IMR-90 (cell line): Measurements from ENCODE around the gene PKHD1. TPM values are rescaled to one million over a fixed set of nuclear protein-coding genes. Genes with fewer than 3 reads are reported as not detected.

Experiments used
- ATAC-seq: fragments of 200-7000 bp; cut with Tn5 transposase; 2 replicates; pipeline ENCODE4 v1.9.1; 2020; ENCODE audit warnings: low read depth, mild to moderate bottlenecking, moderate library complexity
- BruUV-seq: library from RNA; stranded (reverse); fragments of 400-500 nt; replicated peaks from 2 replicates; lab custom pipeline; 2021; lab: Mats Ljungman, UMichigan
- CTCF ChIA-PET: fragments of 300-600 bp; formaldehyde crosslinking; extraction: SDS; loops from one replicate; lab custom pipeline; 2021; ENCODE audit warnings: antibody characterized with exemption; lab: Yijun Ruan, JAX
- POLR2A ChIA-PET: fragments of 300-600 bp; sonication (Branson Sonifier 250); formaldehyde crosslinking; loops from one replicate; lab custom pipeline; 2022; ENCODE audit warnings: antibody characterized with exemption; ENCODE audit not compliant: unreplicated experiment; lab: Charles Lee
- DNase-seq: peaks from one replicate; pipeline ENCODE4 v3.0.0; 2013
- H2AFZ ChIP-seq: replicated peaks from 2 replicates; pipeline ENCODE3; 2013; ENCODE audit warnings: low read length, mild to moderate bottlenecking; ENCODE audit not compliant: poor library complexity
- H2AK5ac ChIP-seq: 2 replicates; pipeline ENCODE4 v1.6.1; 2013; ENCODE audit warnings: low read depth, low read length, inconsistent platforms
- H2AK9ac ChIP-seq: replicated peaks from 2 replicates; pipeline ENCODE3; 2013; ENCODE audit warnings: mild to moderate bottlenecking, low read depth, low read length, moderate library complexity; ENCODE audit not compliant: poor library complexity
- H2BK120ac ChIP-seq: 2 replicates; pipeline ENCODE4 v1.6.1; 2013; ENCODE audit warnings: low read depth, low read length, inconsistent platforms
- H2BK15ac ChIP-seq: 3 replicates; pipeline ENCODE4 v1.6.1; 2013; ENCODE audit warnings: low read depth, low read length, inconsistent platforms
- H2BK20ac ChIP-seq: 2 replicates; pipeline ENCODE4 v1.6.1; 2013; ENCODE audit warnings: low read depth, mild to moderate bottlenecking, inconsistent platforms, low read length, moderate library complexity
- H2BK5ac ChIP-seq: 2 replicates; pipeline ENCODE4 v1.6.1; 2013; ENCODE audit warnings: mild to moderate bottlenecking, low read depth, low read length, inconsistent platforms; ENCODE audit not compliant: poor library complexity, severe bottlenecking
- H3K14ac ChIP-seq: replicated peaks from 2 replicates; pipeline ENCODE4 v1.6.1; 2013; ENCODE audit warnings: low read depth, low read length, inconsistent platforms
- H3K18ac ChIP-seq: 2 replicates; pipeline ENCODE4 v1.6.1; 2013; ENCODE audit warnings: low read depth, low read length, control low read depth
- H3K23ac ChIP-seq: 2 replicates; pipeline ENCODE4 v1.6.1; 2013; ENCODE audit warnings: low read depth, low read length, inconsistent platforms
- H3K27ac ChIP-seq: 2 replicates; pipeline ENCODE4 v1.5.1; 2013; ENCODE audit warnings: mild to moderate bottlenecking, control low read depth, low read length; ENCODE audit not compliant: insufficient read depth
- H3K27me3 ChIP-seq: 2 replicates; pipeline ENCODE4 v1.6.1; 2013; ENCODE audit warnings: low read length; ENCODE audit not compliant: control insufficient read depth, insufficient read depth
- H3K36me3 ChIP-seq: 2 replicates; pipeline ENCODE4 v1.6.1; 2013; ENCODE audit warnings: low read length, mixed read lengths; ENCODE audit not compliant: control insufficient read depth, insufficient read depth
- H3K4ac ChIP-seq: 2 replicates; pipeline ENCODE4 v1.6.1; 2013; ENCODE audit warnings: low read depth, low read length, inconsistent platforms
- H3K4me1 ChIP-seq: 2 replicates; pipeline ENCODE4 v1.6.1; 2013; ENCODE audit warnings: low read length, mixed read lengths; ENCODE audit not compliant: control insufficient read depth, insufficient read depth
- H3K4me2 ChIP-seq: 2 replicates; pipeline ENCODE4 v1.6.1; 2013; ENCODE audit warnings: low read depth, mild to moderate bottlenecking, control low read depth, low read length, moderate library complexity
- H3K4me3 ChIP-seq: 2 replicates; pipeline ENCODE4 v1.5.1; 2013; ENCODE audit warnings: low read depth, mild to moderate bottlenecking, control low read depth, low read length, moderate library complexity; ENCODE audit not compliant: insufficient read depth
- H3K56ac ChIP-seq: 2 replicates; pipeline ENCODE4 v1.6.1; 2013; ENCODE audit warnings: low read length, inconsistent platforms; ENCODE audit not compliant: insufficient read depth; ENCODE audit errors: extremely low read depth
- H3K79me1 ChIP-seq, 2 experiments: 2 replicates each; pipeline ENCODE4 v1.6.1; 2013; ENCODE audit warnings: low read length in 2 of 2, inconsistent platforms in 1 of 2, low read depth in 1 of 2
- H3K9ac ChIP-seq: 2 replicates; pipeline ENCODE4 v1.6.1; 2013; ENCODE audit warnings: low read depth, low read length, control low read depth
- H3K9me1 ChIP-seq: 2 replicates; pipeline ENCODE4 v1.6.1; 2013; ENCODE audit warnings: low read length, inconsistent platforms; ENCODE audit not compliant: insufficient read depth
- H3K9me3 ChIP-seq: 2 replicates; pipeline ENCODE4 v1.6.1; 2013; ENCODE audit warnings: low read length; ENCODE audit not compliant: control insufficient read depth, insufficient read depth
- H4K20me1 ChIP-seq: 2 replicates; pipeline ENCODE4 v1.6.1; 2013; ENCODE audit warnings: low read length, inconsistent platforms; ENCODE audit not compliant: insufficient read depth
- H4K5ac ChIP-seq: 2 replicates; pipeline ENCODE4 v1.6.1; 2013; ENCODE audit warnings: mild to moderate bottlenecking, low read depth, low read length, control low read depth
- H4K8ac ChIP-seq, 2 experiments: 2 replicates each; pipeline ENCODE4 v1.6.1; 2013; ENCODE audit warnings: low read depth in 2 of 2, low read length in 2 of 2, control low read depth in 1 of 2, inconsistent platforms in 1 of 2
- H4K91ac ChIP-seq: 2 replicates; pipeline ENCODE4 v1.6.1; 2013; ENCODE audit warnings: low read depth, low read length, inconsistent platforms; ENCODE audit not compliant: insufficient read depth
- BHLHE40 ChIP-seq: fragments of 150-350 bp; IDR thresholded peaks from 2 replicates; pipeline ENCODE4 v1.6.1; 2016; ENCODE audit warnings: mild to moderate bottlenecking, low read depth, low read length
- CEBPB ChIP-seq: IDR thresholded peaks from 2 replicates; pipeline ENCODE4 v1.6.1; 2012; ENCODE audit warnings: low read depth, low read length, improper control_type of control experiment
- CHD1 ChIP-seq: IDR thresholded peaks from 2 replicates; pipeline ENCODE4 v1.6.1; 2012; ENCODE audit warnings: low read depth, low read length, improper control_type of control experiment
- FOS ChIP-seq: fragments of 150-350 bp; IDR thresholded peaks from 2 replicates; pipeline ENCODE4 v1.6.1; 2016; ENCODE audit warnings: low read depth, low read length
- MAFK ChIP-seq: IDR thresholded peaks from 2 replicates; pipeline ENCODE4 v1.6.1; 2012; ENCODE audit warnings: low read depth, low read length, improper control_type of control experiment
- MAZ ChIP-seq: IDR thresholded peaks from 2 replicates; pipeline ENCODE4 v1.6.1; 2012; ENCODE audit warnings: low read depth, mild to moderate bottlenecking, low read length, improper control_type of control experiment, moderate library complexity, borderline replicate concordance
- MXI1 ChIP-seq: IDR thresholded peaks from 2 replicates; pipeline ENCODE4 v1.6.1; 2012; ENCODE audit warnings: low read depth, mild to moderate bottlenecking, low read length, moderate library complexity, borderline replicate concordance
- NFE2L2 ChIP-seq: fragments of 150-350 bp; IDR thresholded peaks from 2 replicates; pipeline ENCODE4 v1.6.1; 2016; ENCODE audit warnings: low read depth, mild to moderate bottlenecking, low read length
- POLR2A ChIP-seq: IDR thresholded peaks from 2 replicates; pipeline ENCODE4 v1.6.1; 2012; ENCODE audit warnings: mild to moderate bottlenecking, low read depth, low read length
- RAD21 ChIP-seq: IDR thresholded peaks from 2 replicates; pipeline ENCODE4 v1.6.1; 2012; ENCODE audit warnings: low read length, improper control_type of control experiment
- RCOR1 ChIP-seq: IDR thresholded peaks from 2 replicates; pipeline ENCODE4 v1.6.1; 2012; ENCODE audit warnings: mild to moderate bottlenecking, low read length, improper control_type of control experiment; ENCODE audit not compliant: insufficient replicate concordance
- RFX5 ChIP-seq: IDR thresholded peaks from 2 replicates; pipeline ENCODE4 v1.8.0; 2012; ENCODE audit warnings: low read depth, mild to moderate bottlenecking, low read length, moderate library complexity
- SMC3 ChIP-seq: fragments of 150-350 bp; IDR thresholded peaks from 2 replicates; pipeline ENCODE4 v1.6.1; 2016; ENCODE audit warnings: low read depth, mild to moderate bottlenecking, antibody characterized with exemption, low read length, moderate library complexity
- WGBS, 2 experiments: methylation state at CpG; one replicate each; pipeline versions ENCODE4 v1.1.5 to v1.1.7; 2013; ENCODE audit warnings: missing lambda C conversion rate in 2 of 2; ENCODE audit not compliant: insufficient read length in 1 of 2; ENCODE audit errors: extremely low coverage in 2 of 2; 5-methylcytosine and 5-hydroxymethylcytosine counted together
- dilution Hi-C: fragments of 300-500 bp; cut with HindIII; formaldehyde crosslinking; loops from one replicate; pipeline ENCODE4 v1.14.3; 2018; ENCODE audit warnings: low sequenced_read_pairs; ENCODE audit not compliant: unreplicated experiment
- in situ Hi-C: fragments of 300-500 bp; cut with MboI; formaldehyde crosslinking; loops from 3 replicates; pipeline ENCODE4 v1.14.3; 2019; ENCODE audit warnings: low sequenced_read_pairs, inconsistent platforms, mixed read lengths
- intact Hi-C: fragments of 100-400 bp; cut with micrococcal nuclease; formaldehyde crosslinking; loops from 2 replicates; pipeline ENCODE4 v1.10.0; 2022
- polyA plus RNA-seq, 3 experiments: library from polyadenylated mRNA; depleted of rRNA; stranded (reverse); fragments of >200 nt; gene quantifications; 2 replicates each; pipeline ENCODE4 v1.2.3, GENCODE V29; 2012; ENCODE audit warnings: low replicate concordance in 1 of 3
- total RNA-seq: library from RNA; depleted of rRNA; stranded (reverse); fragments of >200 nt; gene quantifications from 2 replicates; pipeline ENCODE4 v1.2.3, GENCODE V29; 2012
- TF ChIP-seq, protein P1 (sequence below): conservative IDR thresholded peaks from 2 replicates; pipeline ENCODE4 v1.5.1; 2012; ENCODE audit warnings: mild to moderate bottlenecking, low read depth, low read length, improper control_type of control experiment
- TF ChIP-seq, protein P2 (sequence below): fragments of 150-350 bp; IDR thresholded peaks from 2 replicates; pipeline ENCODE4 v1.6.1; 2016; ENCODE audit warnings: low read depth, mild to moderate bottlenecking, low read length, moderate library complexity, borderline replicate concordance
- TF ChIP-seq, protein P3 (sequence below): fragments of 150-350 bp; IDR thresholded peaks from 2 replicates; pipeline ENCODE4 v1.6.1; 2017; ENCODE audit warnings: mild to moderate bottlenecking, antibody characterized with exemption, low read length, low read depth

Gene PKHD1
- total and polyA plus RNA-seq, 2 of the 4 experiments (the other 2 are of a cell fraction), result not detected

DNA sequence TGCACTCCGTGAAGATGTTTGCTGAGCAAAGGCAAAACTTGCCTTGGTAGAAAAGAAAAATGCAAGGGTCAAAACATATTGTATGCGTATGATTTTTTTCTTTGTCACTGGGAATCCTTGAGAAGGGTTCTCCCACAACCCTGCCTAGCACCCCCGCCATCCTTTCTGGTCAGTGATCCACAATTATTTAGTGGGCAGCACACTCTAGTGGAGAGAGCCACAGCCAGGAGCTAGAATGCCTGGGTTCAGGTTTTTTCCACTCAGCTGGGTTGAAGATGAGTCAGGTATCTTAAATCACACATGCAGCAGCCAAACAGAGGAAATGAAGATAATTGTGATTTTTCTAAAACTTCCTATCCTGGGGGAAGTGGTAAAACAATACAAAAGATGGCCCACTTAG, 243.1 kb downstream of the PKHD1 start:
- Histone ChIP-seq H3K9me1 (no peaks in the 10 kb centered on the region; the same call in 1 of the 2 replicates), H4K20me1 (no peaks in the 10 kb centered on the region), H2BK20ac (no peak overlapping the region), H4K91ac (no peak overlapping the region), H3K4me1 (no peaks in the 10 kb centered on the region), H3K4me2 (no peak overlapping the region), H3K27ac (no peak overlapping the region), H3K56ac (no peak overlapping the region), H2BK120ac (no peak overlapping the region), H3K18ac (no peak overlapping the region), H2AK9ac (no peak overlapping the region), H2BK15ac (no peak overlapping the region), H3K36me3 (no peaks in the 10 kb centered on the region), H2AFZ (no peak overlapping the region), H2BK5ac (no peak overlapping the region), H4K5ac (no peak overlapping the region), H3K4ac (no peak overlapping the region), H3K23ac (no peak overlapping the region), H3K4me3 (no peak overlapping the region), H3K27me3 (no peaks in the 10 kb centered on the region), H3K9ac (no peak overlapping the region), H2AK5ac (no peak overlapping the region), H4K8ac (no peak overlapping the region), H3K79me1 (no peaks in the 10 kb centered on the region), H3K9me3 (no peaks in the 10 kb centered on the region), H3K14ac (no peak overlapping the region)
- no TSS peak for BruUV-seq
- ATAC-seq (no peak), DNase-seq (no peak)
- dilution Hi-C loops (no loop called here), in situ Hi-C loops (no loop called here), intact Hi-C loops (no loop called here)
- POLR2A ChIA-PET, result no interaction called here
- TF ChIP-seq RAD21 (no peak), MAFK (no peak), MAZ (no peak), SMC3 (no peak), MXI1 (no peak), RFX5 (no peak), POLR2A (no peak), NFE2L2 (no peak), BHLHE40 (no peak), FOS (no peak), CEBPB (no peak), CHD1 (no peak), RCOR1 (no peak)
- TF ChIP-seq, protein P1, sequence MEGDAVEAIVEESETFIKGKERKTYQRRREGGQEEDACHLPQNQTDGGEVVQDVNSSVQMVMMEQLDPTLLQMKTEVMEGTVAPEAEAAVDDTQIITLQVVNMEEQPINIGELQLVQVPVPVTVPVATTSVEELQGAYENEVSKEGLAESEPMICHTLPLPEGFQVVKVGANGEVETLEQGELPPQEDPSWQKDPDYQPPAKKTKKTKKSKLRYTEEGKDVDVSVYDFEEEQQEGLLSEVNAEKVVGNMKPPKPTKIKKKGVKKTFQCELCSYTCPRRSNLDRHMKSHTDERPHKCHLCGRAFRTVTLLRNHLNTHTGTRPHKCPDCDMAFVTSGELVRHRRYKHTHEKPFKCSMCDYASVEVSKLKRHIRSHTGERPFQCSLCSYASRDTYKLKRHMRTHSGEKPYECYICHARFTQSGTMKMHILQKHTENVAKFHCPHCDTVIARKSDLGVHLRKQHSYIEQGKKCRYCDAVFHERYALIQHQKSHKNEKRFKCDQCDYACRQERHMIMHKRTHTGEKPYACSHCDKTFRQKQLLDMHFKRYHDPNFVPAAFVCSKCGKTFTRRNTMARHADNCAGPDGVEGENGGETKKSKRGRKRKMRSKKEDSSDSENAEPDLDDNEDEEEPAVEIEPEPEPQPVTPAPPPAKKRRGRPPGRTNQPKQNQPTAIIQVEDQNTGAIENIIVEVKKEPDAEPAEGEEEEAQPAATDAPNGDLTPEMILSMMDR, result no peak
- TF ChIP-seq, protein P2, sequence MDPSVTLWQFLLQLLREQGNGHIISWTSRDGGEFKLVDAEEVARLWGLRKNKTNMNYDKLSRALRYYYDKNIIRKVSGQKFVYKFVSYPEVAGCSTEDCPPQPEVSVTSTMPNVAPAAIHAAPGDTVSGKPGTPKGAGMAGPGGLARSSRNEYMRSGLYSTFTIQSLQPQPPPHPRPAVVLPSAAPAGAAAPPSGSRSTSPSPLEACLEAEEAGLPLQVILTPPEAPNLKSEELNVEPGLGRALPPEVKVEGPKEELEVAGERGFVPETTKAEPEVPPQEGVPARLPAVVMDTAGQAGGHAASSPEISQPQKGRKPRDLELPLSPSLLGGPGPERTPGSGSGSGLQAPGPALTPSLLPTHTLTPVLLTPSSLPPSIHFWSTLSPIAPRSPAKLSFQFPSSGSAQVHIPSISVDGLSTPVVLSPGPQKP, result no peak
- TF ChIP-seq, protein P3, sequence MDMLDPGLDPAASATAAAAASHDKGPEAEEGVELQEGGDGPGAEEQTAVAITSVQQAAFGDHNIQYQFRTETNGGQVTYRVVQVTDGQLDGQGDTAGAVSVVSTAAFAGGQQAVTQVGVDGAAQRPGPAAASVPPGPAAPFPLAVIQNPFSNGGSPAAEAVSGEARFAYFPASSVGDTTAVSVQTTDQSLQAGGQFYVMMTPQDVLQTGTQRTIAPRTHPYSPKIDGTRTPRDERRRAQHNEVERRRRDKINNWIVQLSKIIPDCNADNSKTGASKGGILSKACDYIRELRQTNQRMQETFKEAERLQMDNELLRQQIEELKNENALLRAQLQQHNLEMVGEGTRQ, result no peak
- CTCF ChIA-PET, result interaction anchor here (0.6 kb wide), 1 partner anchor 178 kb away, joined by 3 read pairs; no protein-coding TSS in a partner anchor
- 60% methylated on average over 1 of the region's 3 CpGs; no CpG with 5 or more reads in 1 of the 2 experiments for WGBS, 2 experiments
